ENCODE results near the gene MSLN. TPM values are rescaled to one million over a fixed set of nuclear protein-coding genes. Genes with fewer than 3 reads are reported as not detected.
A peak's percentile ranks its signal among the peaks of the same experiment; 100 is the strongest.

MSLN gene
- polyA plus RNA-seq, 2 of the 4 experiments (the other 2 are of a cell fraction) = 2.4 to 3.6 TPM

DNA sequence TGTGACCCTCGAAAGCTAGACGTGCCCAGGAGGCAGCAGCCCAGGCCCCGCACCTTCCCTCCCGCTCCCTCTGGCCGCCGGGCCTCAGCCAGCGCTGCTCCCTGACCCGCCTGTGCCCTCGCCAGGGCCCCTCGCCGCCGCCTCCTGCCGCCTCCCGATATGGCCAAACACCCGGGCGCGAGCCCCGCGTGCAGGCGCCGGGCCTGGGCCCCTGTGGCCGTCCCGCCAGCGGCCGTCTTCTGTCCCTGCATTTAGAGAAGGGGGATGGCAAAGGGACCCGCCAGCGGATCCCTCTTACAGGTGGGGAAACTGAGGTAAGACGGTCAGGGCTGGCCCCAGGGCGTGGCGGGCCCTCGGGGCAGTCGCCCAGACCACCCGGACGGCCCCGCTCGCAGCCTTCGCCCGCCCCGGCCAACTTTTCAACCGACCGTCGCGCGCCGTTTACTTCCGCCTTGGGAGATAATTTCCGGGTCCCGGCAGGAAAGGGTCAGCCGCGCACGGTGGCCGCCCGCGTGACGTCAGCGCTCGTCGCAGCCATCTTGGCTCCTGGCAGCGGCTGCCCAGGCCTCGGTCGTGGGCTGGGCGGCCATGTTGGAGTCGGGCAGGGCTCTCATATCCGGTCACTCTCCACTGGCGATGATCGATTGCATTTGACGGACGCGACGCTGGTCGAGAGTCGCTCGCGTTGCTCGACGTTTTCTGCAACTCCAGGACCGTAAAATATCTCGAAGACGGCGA is 47.0 kb downstream of the MSLN start:
- CTCF ChIA-PET = interaction anchor here (1.3 kb wide), 1 partner anchor 266 kb away, joined by 3 read pairs; no protein-coding TSS in a partner anchor
- ATAC-seq = peak; percentile 81 to 91
- peak; percentile 46 for TF ChIP-seq PHF8 (IDR thresholded peaks at IDR 0.05; ENCODE audit: borderline replicate concordance, low read depth)
- TF ChIP-seq HOXB5 (CRISPR knock-in tag; IDR thresholded peaks at IDR 0.05) = peak; percentile 97
- TF ChIP-seq FOXS1 (CRISPR knock-in tag; IDR thresholded peaks at IDR 0.05) = no peak
- TF ChIP-seq, protein P1, sequence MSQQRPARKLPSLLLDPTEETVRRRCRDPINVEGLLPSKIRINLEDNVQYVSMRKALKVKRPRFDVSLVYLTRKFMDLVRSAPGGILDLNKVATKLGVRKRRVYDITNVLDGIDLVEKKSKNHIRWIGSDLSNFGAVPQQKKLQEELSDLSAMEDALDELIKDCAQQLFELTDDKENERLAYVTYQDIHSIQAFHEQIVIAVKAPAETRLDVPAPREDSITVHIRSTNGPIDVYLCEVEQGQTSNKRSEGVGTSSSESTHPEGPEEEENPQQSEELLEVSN (IDR thresholded peaks at IDR 0.05; ENCODE audit: borderline replicate concordance, low read depth) = peak; percentile 68; the same call in 1 of the 2 replicates
- no peak for TF ChIP-seq RARB (CRISPR knock-in tag; IDR thresholded peaks at IDR 0.05)
- TF ChIP-seq JUN (IDR thresholded peaks at IDR 0.05) = peak in 1 of 2 experiments; percentile 88; a peak in 3 of 5 replicates
- TF ChIP-seq, protein P2, sequence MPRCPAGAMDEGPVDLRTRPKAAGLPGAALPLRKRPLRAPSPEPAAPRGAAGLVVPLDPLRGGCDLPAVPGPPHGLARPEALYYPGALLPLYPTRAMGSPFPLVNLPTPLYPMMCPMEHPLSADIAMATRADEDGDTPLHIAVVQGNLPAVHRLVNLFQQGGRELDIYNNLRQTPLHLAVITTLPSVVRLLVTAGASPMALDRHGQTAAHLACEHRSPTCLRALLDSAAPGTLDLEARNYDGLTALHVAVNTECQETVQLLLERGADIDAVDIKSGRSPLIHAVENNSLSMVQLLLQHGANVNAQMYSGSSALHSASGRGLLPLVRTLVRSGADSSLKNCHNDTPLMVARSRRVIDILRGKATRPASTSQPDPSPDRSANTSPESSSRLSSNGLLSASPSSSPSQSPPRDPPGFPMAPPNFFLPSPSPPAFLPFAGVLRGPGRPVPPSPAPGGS (IDR thresholded peaks at IDR 0.05) = peak; percentile 57; the same call in 1 of the 3 replicates
- TF ChIP-seq EHF (CRISPR knock-in tag; IDR thresholded peaks at IDR 0.05) = 0 out of 2 replicates have a peak, but pooled peaks have one; percentile 32
- no peak for TF ChIP-seq CBX8 (IDR thresholded peaks at IDR 0.05)
- TF ChIP-seq HDAC2 (IDR thresholded peaks at IDR 0.05) = no peak
- peak; percentile 23 for TF ChIP-seq POLR2A (IDR thresholded peaks at IDR 0.05; ENCODE audit: low read length)
- 0 out of 2 replicates have a peak, but pooled peaks have one; percentile 49 for TF ChIP-seq TP53 (CRISPR knock-in tag; IDR thresholded peaks at IDR 0.05)
- TF ChIP-seq FOSL2 (IDR thresholded peaks at IDR 0.05) = no peak
- peak; percentile 38; the same call in 1 of the 2 replicates for TF ChIP-seq FOSL2 (CRISPR knock-in tag; IDR thresholded peaks at IDR 0.05)
- TF ChIP-seq, protein P3, sequence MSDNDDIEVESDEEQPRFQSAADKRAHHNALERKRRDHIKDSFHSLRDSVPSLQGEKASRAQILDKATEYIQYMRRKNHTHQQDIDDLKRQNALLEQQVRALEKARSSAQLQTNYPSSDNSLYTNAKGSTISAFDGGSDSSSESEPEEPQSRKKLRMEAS (IDR thresholded peaks at IDR 0.05) = peak; percentile 87

DNA sequence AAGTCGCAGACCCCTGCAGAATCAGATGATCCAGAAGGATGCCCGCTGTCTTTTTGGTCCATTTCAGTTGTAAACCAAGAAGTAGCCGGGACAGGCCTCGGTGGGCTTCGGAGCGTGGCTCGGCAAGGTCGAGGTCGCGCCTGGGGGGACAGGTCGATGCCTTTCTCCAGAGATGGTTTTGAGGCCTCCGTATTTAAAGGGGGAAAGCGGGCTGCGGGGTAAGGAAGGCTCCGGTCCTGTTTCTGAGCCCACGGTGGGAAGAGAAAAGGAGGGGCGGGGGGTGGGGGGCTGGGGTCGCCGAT is 47.5 kb downstream of the MSLN start:
- 44% methylated on average over 19 of the region's 19 CpGs for WGBS (ENCODE audit: missing lambda C conversion rate)
- ATAC-seq = no peak
- POLR2A ChIA-PET = no interaction called here
- CTCF ChIA-PET = interaction anchor here (1.3 to 2.0 kb wide), 3 partner anchors 247 to 295 kb away, joined by 3 to 8 read pairs (median 5); no protein-coding TSS in a partner anchor
- Histone ChIP-seq H3K4me1 (peaks cover 9% of the 10 kb centered on the region; the same call in 1 of the 3 replicates), H3K27ac (peak overlapping the region; percentile 77 to 92), H3K4me2 (peak overlapping the region; percentile 81), H3K4me3 (peak overlapping the region; percentile 94), H3K9me3 (no peaks in the 10 kb centered on the region)
- no peak for TF ChIP-seq HOXB13 (CRISPR knock-in tag; IDR thresholded peaks at IDR 0.05; ENCODE audit: low read depth)
- no peak for TF ChIP-seq PHF8 (IDR thresholded peaks at IDR 0.05; ENCODE audit: borderline replicate concordance, low read depth)
- TF ChIP-seq, protein P4, sequence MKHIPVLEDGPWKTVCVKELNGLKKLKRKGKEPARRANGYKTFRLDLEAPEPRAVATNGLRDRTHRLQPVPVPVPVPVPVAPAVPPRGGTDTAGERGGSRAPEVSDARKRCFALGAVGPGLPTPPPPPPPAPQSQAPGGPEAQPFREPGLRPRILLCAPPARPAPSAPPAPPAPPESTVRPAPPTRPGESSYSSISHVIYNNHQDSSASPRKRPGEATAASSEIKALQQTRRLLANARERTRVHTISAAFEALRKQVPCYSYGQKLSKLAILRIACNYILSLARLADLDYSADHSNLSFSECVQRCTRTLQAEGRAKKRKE (CRISPR knock-in tag; IDR thresholded peaks at IDR 0.05; ENCODE audit: low read depth) = no peak
- TF ChIP-seq RFX5 (IDR thresholded peaks at IDR 0.05) = no peak
- no peak for TF ChIP-seq HEYL (CRISPR knock-in tag; IDR thresholded peaks at IDR 0.05)
- no peak for TF ChIP-seq EHF (CRISPR knock-in tag; IDR thresholded peaks at IDR 0.05)
- TF ChIP-seq HOXB5 (CRISPR knock-in tag; IDR thresholded peaks at IDR 0.05) = no peak
- no peak for TF ChIP-seq ESRRA (IDR thresholded peaks at IDR 0.05; ENCODE audit: borderline replicate concordance, low read length)
- no peak for TF ChIP-seq CBX8 (IDR thresholded peaks at IDR 0.05)
- no peak for TF ChIP-seq HOXA7 (CRISPR knock-in tag; IDR thresholded peaks at IDR 0.05)
- no peak for TF ChIP-seq JUNB (IDR thresholded peaks at IDR 0.05)
- TF ChIP-seq NR3C1 (IDR thresholded peaks at IDR 0.05) = no peak
- no peak for TF ChIP-seq GATA3 (IDR thresholded peaks at IDR 0.05; ENCODE audit: borderline replicate concordance)
- no peak for FAIRE-seq
- no peak for DNase-seq (ENCODE audit: low read depth in 1 of 2, low spot score in 1 of 2)

More for the DNA sequence above, 47.0 kb downstream of the MSLN start:
- no peaks in the 10 kb centered on the region for H3K9me3 ChIP-seq
- DNase-seq (ENCODE audit: low read depth in 1 of 2, low spot score in 1 of 2) (peak; percentile 83 to 93), FAIRE-seq (no peak)
- H3K4me3 ChIP-seq = peak overlapping the region; percentile 94
- 46% methylated on average over 49 of the region's 80 CpGs for WGBS (ENCODE audit: missing lambda C conversion rate)
- POLR2A ChIA-PET = interaction anchor here (0.7 to 0.8 kb wide), 3 partner anchors 9 to 77 kb away, joined by 5 to 8 read pairs (median 6); no protein-coding TSS in a partner anchor
- peaks cover 9% of the 10 kb centered on the region; the same call in 1 of the 3 replicates for H3K4me1 ChIP-seq
- peak overlapping the region; percentile 81 for H3K4me2 ChIP-seq
- H3K27ac ChIP-seq = peak overlapping the region; percentile 92 to 94
